Neutrophil (primary cell): ENCODE results near the gene TTC13.

Experiments used
- H3K27ac ChIP-seq: fragments of 200-600 bp; sonication (generic); 2 replicates; pipeline ENCODE4 v1.5.1; 2016; ENCODE audit warnings: mild to moderate bottlenecking, moderate library complexity
- H3K27me3 ChIP-seq: fragments of 200-600 bp; sonication (generic); 2 replicates; pipeline ENCODE4 v1.6.0; 2016; ENCODE audit warnings: mild to moderate bottlenecking
- H3K36me3 ChIP-seq: fragments of 200-600 bp; sonication (generic); 2 replicates; pipeline ENCODE4 v1.5.1; 2017
- H3K4me1 ChIP-seq, 2 experiments: fragments of 200-600 bp in 1 of 2; sonication (generic) in 1 of 2; 1 replicate in 1 of 2; 2 replicates in 1 of 2; pipeline versions ENCODE4 v1.5.1 to v1.6.1; 2013 to 2016; ENCODE audit warnings: low read depth in 1 of 2, low read length in 1 of 2, mild to moderate bottlenecking in 1 of 2, moderate library complexity in 1 of 2; ENCODE audit not compliant: control insufficient read depth in 1 of 2, insufficient read depth in 1 of 2
- H3K4me3 ChIP-seq, 2 experiments: fragments of 200-600 bp in 1 of 2; sonication (generic) in 1 of 2; 1 replicate in 1 of 2; 2 replicates in 1 of 2; pipeline ENCODE4 v1.5.1; 2013 to 2016; ENCODE audit warnings: low read depth in 1 of 2, low read length in 1 of 2, mild to moderate bottlenecking in 1 of 2, moderate library complexity in 1 of 2
- H3K9me3 ChIP-seq: fragments of 200-600 bp; sonication (generic); 2 replicates; pipeline ENCODE4 v1.5.1; 2016
- CTCF ChIP-seq: fragments of 200-600 bp; sonication (generic); IDR thresholded peaks from 2 replicates; pipeline ENCODE4 v1.5.1; 2016; ENCODE audit warnings: antibody characterized with exemption

TTC13 gene

GRCh38 chr1:231000639-231001038 lies 22.0 kb upstream of the TTC13 start:
- Histone ChIP-seq H3K36me3 (peaks cover 55% of the 10 kb centered on the region), H3K9me3 (no peaks in the 10 kb centered on the region), H3K27ac (no peak overlapping the region), H3K27me3 (no peaks in the 10 kb centered on the region), H3K4me1 (no peaks in the 10 kb centered on the region), H3K4me3 (no peak overlapping the region)
- TF ChIP-seq CTCF = no peak

- no peaks in the 10 kb centered on the region for H3K9me3 ChIP-seq
- H3K4me3 ChIP-seq = no peak overlapping the region
- no peaks in the 10 kb centered on the region for H3K27me3 ChIP-seq
- H3K4me1 ChIP-seq = no peaks in the 10 kb centered on the region
- peaks cover 57% of the 10 kb centered on the region for H3K36me3 ChIP-seq
- no peak for TF ChIP-seq CTCF
- no peak overlapping the region for H3K27ac ChIP-seq
These were observed 21.5 kb upstream of the TTC13 start for GRCh38 chr1:231000201-231000600.

- Histone ChIP-seq H3K9me3 (no peaks in the 10 kb centered on the region), H3K4me1 (no peaks in the 10 kb centered on the region), H3K4me3 (no peak overlapping the region), H3K36me3 (peaks cover 63% of the 10 kb centered on the region), H3K27ac (no peak overlapping the region), H3K27me3 (no peaks in the 10 kb centered on the region)
- no peak for TF ChIP-seq CTCF
These were observed 16.2 kb upstream of the TTC13 start for GRCh38 chr1:230994860-230995259.

GRCh38 chr1:230992100-230992774 lies 13.6 kb upstream of the TTC13 start:
- peaks cover 36% of the 10 kb centered on the region for H3K36me3 ChIP-seq

GRCh38 chr1:230987448-230987847 lies 8.8 kb upstream of the TTC13 start:
- Histone ChIP-seq H3K27ac (no peak overlapping the region), H3K4me1 (no peaks in the 10 kb centered on the region), H3K9me3 (no peaks in the 10 kb centered on the region), H3K4me3 (no peak overlapping the region), H3K27me3 (no peaks in the 10 kb centered on the region), H3K36me3 (peaks cover 15% of the 10 kb centered on the region)
- no peak for TF ChIP-seq CTCF

More at GRCh38 chr1:230992100-230992774, 13.6 kb upstream of the TTC13 start:
- no peaks in the 10 kb centered on the region for H3K4me1 ChIP-seq
- TF ChIP-seq CTCF = no peak
- H3K27ac ChIP-seq = no peak overlapping the region
- H3K27me3 ChIP-seq = no peaks in the 10 kb centered on the region
- no peaks in the 10 kb centered on the region for H3K9me3 ChIP-seq
- H3K4me3 ChIP-seq = no peak overlapping the region
